ENCODE data around the gene SRSF2.

DNA sequence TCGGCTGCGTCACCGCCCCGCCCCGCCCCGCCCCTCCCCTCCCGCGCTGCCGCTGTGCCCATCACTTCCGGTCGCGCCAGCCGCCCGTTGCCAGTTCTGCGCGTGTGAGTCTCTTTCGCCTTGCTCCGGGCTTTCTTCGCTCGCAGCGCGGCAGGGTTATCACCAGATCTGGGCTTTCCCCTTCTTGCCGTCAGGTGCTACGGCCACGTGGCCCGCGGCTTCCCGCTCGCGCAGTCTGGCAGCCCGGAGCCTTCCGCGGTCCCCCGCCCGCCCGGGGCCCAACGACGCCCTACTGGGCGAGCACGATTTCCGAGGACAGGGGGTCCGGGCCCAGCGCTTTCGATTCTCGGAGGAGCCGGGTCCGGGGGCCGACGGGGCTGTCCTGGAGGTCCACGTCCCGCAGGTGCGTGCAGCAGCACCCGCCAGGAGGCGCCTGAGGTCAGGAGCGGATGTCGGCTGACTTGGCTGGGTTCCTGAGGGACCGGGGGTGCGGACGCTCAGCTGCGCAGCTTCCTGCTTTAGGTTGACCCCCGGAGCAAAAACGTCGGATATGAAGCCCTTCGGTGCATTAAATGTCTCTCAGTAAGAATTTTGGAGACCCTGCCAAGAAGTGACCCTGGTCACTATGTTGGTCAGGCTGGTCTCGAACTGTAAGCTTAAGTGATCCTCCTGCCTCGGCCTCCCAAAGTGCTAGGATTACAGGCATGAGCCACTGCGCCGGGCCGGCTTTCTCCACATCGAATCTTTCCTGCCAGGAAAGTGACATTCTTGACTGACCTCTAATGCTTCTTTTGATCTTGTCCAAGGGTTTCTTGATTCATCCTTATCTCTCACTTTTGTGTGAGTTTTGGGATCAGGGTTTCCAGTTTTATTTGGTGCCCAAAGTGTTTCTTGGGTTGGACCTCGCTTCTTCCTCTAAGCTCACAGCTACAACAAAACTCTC is 10.1 kb downstream of the SRSF2 start, which contains the start of gene METTL23:
- TF ChIP-seq, protein P1, sequence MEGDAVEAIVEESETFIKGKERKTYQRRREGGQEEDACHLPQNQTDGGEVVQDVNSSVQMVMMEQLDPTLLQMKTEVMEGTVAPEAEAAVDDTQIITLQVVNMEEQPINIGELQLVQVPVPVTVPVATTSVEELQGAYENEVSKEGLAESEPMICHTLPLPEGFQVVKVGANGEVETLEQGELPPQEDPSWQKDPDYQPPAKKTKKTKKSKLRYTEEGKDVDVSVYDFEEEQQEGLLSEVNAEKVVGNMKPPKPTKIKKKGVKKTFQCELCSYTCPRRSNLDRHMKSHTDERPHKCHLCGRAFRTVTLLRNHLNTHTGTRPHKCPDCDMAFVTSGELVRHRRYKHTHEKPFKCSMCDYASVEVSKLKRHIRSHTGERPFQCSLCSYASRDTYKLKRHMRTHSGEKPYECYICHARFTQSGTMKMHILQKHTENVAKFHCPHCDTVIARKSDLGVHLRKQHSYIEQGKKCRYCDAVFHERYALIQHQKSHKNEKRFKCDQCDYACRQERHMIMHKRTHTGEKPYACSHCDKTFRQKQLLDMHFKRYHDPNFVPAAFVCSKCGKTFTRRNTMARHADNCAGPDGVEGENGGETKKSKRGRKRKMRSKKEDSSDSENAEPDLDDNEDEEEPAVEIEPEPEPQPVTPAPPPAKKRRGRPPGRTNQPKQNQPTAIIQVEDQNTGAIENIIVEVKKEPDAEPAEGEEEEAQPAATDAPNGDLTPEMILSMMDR (IDR thresholded peaks at IDR 0.05): peak in 5 of 7 experiments; percentile 54 to 72 (median 66)
- TF ChIP-seq POLR2AphosphoS5 (IDR thresholded peaks at IDR 0.05) (peak; percentile 2 to 63 (median 42)), EP300 (IDR thresholded peaks at IDR 0.05) (no peak)

Measured in stomach (tissue), 4 donors.